ENCODE results near the gene UGP2. TPM values are rescaled to one million over a fixed set of nuclear protein-coding genes. Genes with fewer than 3 reads are reported as not detected.

Gene UGP2
- polyA plus RNA-seq, 2 of the 4 experiments (the other 2 are of a cell fraction) = 114 to 162 TPM

DNA sequence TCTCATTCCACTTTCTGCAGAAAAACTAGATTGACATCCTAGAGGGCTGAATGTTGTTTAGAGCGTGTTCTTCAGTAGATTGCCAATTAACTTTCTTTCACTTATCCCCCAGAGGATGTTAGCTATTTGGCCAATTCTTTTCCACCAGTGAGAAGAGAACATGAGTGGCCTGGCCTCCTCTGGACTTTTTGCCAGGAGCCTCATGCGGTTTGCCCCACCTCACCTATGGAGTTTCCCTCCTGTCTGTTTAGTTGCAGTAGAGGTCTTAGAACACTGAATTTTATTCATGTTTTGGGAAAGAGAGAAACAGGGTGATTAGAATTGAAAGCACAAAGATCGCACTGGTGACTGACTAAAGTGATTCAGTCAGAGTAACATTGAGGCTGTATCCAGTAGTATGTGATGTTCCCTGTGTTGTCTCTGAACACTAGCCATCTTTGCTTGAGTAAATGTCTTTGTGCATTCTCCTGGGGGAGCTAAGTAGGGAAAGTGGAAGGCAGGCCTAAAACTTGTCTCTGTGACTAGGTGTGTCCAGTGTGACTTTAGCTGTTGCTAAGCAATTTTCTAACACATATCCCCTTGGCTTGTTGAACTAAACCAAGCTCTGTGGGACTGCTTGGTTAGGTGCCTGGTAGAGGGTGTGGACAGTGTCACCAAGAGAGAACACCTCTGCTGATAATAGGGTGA, 34.0 kb downstream of the UGP2 start:
- Histone ChIP-seq H3K9me3 (peaks cover 24% of the 10 kb centered on the region), H3K4me1 (peaks cover 14% of the 10 kb centered on the region), H3K4me2 (no peak overlapping the region), H3K4me3 (no peak overlapping the region), H3K27ac (no peak overlapping the region)
- 96% methylated on average over 3 of the region's 3 CpGs for WGBS (ENCODE audit: missing lambda C conversion rate)
- TF ChIP-seq NR3C1 (IDR thresholded peaks at IDR 0.05) (no peak), JUNB (IDR thresholded peaks at IDR 0.05) (no peak), CEBPB (IDR thresholded peaks at IDR 0.05) (no peak), BHLHE40 (IDR thresholded peaks at IDR 0.05; ENCODE audit: low read depth, low read length) (no peak), TP53 (CRISPR knock-in tag; IDR thresholded peaks at IDR 0.05) (no peak), ZFP36 (IDR thresholded peaks at IDR 0.05; ENCODE audit: borderline replicate concordance, partially characterized antibody) (no peak), HOXA7 (CRISPR knock-in tag; IDR thresholded peaks at IDR 0.05) (no peak), EHMT2 (IDR thresholded peaks at IDR 0.05; ENCODE audit: low read depth) (no peak), KDM1A (IDR thresholded peaks at IDR 0.05; ENCODE audit: low read depth) (no peak)
- TF ChIP-seq, protein P1, sequence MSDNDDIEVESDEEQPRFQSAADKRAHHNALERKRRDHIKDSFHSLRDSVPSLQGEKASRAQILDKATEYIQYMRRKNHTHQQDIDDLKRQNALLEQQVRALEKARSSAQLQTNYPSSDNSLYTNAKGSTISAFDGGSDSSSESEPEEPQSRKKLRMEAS (IDR thresholded peaks at IDR 0.05) = no peak
- ATAC-seq (no peak), DNase-seq (ENCODE audit: low read depth in 1 of 2, low spot score in 1 of 2) (no peak), FAIRE-seq (no peak)
- POLR2A ChIA-PET = interaction anchor here (1.3 kb wide), 1 partner anchor 34 kb away, joined by 3 read pairs; the partner anchor contains the start of gene UGP2
- CTCF ChIA-PET = interaction anchor here (0.9 to 7.7 kb wide), 5 partner anchors 11 to 184 kb away, joined by 3 to 38 read pairs (median 10); no protein-coding TSS in a partner anchor

DNA sequence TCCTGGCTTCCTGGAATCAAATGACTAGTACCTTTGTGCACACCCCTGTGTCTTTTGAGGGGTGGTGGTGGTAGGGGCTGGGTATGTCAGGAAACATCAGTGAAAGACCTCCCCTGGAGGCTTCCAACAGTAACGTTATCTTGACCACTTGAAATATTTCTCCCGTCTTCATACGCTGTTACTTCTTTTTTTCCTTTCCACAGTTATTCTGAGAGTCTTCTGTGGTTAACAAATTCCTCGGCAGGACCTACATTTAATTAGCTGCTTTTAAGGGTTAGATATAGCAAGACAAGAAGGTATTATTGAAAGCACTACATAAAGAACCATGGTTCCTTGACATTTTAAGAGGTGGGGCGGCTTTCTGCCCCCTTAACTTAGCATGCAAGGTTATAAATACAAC, 34.6 kb downstream of the UGP2 start:
- Histone ChIP-seq H3K4me1 (peaks cover 11% of the 10 kb centered on the region), H3K4me3 (no peak overlapping the region), H3K4me2 (no peak overlapping the region), H3K9me3 (peaks cover 24% of the 10 kb centered on the region), H3K27ac (no peak overlapping the region)
- ATAC-seq (no peak), DNase-seq (ENCODE audit: low read depth in 1 of 2, low spot score in 1 of 2) (no peak), FAIRE-seq (no peak)
- ChIA-PET CTCF (interaction anchor here (0.9 to 7.7 kb wide), 6 partner anchors 11 to 184 kb away, joined by 3 to 38 read pairs (median 6); no protein-coding TSS in a partner anchor), POLR2A (interaction anchor here (1.3 kb wide), 1 partner anchor 35 kb away, joined by 3 read pairs; the partner anchor contains the start of gene UGP2)
- TF ChIP-seq, protein P2, sequence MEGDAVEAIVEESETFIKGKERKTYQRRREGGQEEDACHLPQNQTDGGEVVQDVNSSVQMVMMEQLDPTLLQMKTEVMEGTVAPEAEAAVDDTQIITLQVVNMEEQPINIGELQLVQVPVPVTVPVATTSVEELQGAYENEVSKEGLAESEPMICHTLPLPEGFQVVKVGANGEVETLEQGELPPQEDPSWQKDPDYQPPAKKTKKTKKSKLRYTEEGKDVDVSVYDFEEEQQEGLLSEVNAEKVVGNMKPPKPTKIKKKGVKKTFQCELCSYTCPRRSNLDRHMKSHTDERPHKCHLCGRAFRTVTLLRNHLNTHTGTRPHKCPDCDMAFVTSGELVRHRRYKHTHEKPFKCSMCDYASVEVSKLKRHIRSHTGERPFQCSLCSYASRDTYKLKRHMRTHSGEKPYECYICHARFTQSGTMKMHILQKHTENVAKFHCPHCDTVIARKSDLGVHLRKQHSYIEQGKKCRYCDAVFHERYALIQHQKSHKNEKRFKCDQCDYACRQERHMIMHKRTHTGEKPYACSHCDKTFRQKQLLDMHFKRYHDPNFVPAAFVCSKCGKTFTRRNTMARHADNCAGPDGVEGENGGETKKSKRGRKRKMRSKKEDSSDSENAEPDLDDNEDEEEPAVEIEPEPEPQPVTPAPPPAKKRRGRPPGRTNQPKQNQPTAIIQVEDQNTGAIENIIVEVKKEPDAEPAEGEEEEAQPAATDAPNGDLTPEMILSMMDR (IDR thresholded peaks at IDR 0.05) = no peak
- no peak for TF ChIP-seq JUN (IDR thresholded peaks at IDR 0.05)
- no peak for TF ChIP-seq EHF (CRISPR knock-in tag; IDR thresholded peaks at IDR 0.05)
- TF ChIP-seq POLR2A (IDR thresholded peaks at IDR 0.05; ENCODE audit: low read length) = no peak
- TF ChIP-seq CEBPB (IDR thresholded peaks at IDR 0.05) = no peak
- no peak for TF ChIP-seq TP53 (CRISPR knock-in tag; IDR thresholded peaks at IDR 0.05)
- no peak for TF ChIP-seq ZC3H11A (IDR thresholded peaks at IDR 0.05)
- 96% methylated on average over 5 of the region's 5 CpGs for WGBS (ENCODE audit: missing lambda C conversion rate)

DNA sequence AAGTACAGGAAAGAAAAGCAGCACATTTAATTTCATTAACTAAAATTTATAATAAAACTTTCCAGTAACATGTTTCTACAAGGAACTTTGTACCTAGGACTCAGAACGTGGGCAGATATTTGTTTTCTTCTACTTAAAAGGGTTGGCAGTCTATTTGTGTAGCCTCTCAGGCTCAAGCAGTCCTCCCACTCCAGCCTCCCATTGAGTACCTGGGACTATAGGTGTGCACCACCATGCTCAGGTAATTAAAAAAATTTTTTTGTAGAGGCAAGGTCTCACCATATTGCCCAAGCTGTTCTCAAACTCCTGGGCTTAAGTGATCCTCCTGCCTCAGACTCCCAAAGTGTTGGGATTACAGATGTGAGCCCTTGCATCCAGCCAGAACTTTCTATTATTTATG, 36.8 kb downstream of the UGP2 start:
- no peak overlapping the region for H3K4me2 ChIP-seq
- H3K4me1 ChIP-seq = no peaks in the 10 kb centered on the region
- DNase-seq (ENCODE audit: low read depth in 1 of 2, low spot score in 1 of 2) = no peak
- H3K4me3 ChIP-seq = no peak overlapping the region
- FAIRE-seq = no peak
- 68% methylated on average over 1 of the region's 1 CpG for WGBS (ENCODE audit: missing lambda C conversion rate)
- ATAC-seq = no peak
- ChIA-PET CTCF (interaction anchor here (1.4 to 2.0 kb wide), 2 partner anchors 10 to 17 kb away, joined by 5 to 8 read pairs; no protein-coding TSS in a partner anchor), POLR2A (interaction anchor here (1.0 kb wide), 1 partner anchor 38 kb away, joined by 3 read pairs; no protein-coding TSS in a partner anchor)
- H3K27ac ChIP-seq = no peak overlapping the region
- H3K9me3 ChIP-seq = peaks cover 16% of the 10 kb centered on the region
- no peak for TF ChIP-seq POLR2A (IDR thresholded peaks at IDR 0.05; ENCODE audit: low read length)
- no peak for TF ChIP-seq ZSCAN20 (CRISPR knock-in tag; IDR thresholded peaks at IDR 0.05)
- no peak for TF ChIP-seq EHMT2 (IDR thresholded peaks at IDR 0.05; ENCODE audit: low read depth)
- TF ChIP-seq HOXA7 (CRISPR knock-in tag; IDR thresholded peaks at IDR 0.05) = no peak
- TF ChIP-seq FOSL2 (IDR thresholded peaks at IDR 0.05) = no peak
- TF ChIP-seq FOSL2 (CRISPR knock-in tag; IDR thresholded peaks at IDR 0.05) = no peak
- no peak for TF ChIP-seq CBX2 (IDR thresholded peaks at IDR 0.05; ENCODE audit: borderline replicate concordance, low read depth)
- TF ChIP-seq, protein P3, sequence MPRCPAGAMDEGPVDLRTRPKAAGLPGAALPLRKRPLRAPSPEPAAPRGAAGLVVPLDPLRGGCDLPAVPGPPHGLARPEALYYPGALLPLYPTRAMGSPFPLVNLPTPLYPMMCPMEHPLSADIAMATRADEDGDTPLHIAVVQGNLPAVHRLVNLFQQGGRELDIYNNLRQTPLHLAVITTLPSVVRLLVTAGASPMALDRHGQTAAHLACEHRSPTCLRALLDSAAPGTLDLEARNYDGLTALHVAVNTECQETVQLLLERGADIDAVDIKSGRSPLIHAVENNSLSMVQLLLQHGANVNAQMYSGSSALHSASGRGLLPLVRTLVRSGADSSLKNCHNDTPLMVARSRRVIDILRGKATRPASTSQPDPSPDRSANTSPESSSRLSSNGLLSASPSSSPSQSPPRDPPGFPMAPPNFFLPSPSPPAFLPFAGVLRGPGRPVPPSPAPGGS (IDR thresholded peaks at IDR 0.05) = no peak
- TF ChIP-seq, protein P4, sequence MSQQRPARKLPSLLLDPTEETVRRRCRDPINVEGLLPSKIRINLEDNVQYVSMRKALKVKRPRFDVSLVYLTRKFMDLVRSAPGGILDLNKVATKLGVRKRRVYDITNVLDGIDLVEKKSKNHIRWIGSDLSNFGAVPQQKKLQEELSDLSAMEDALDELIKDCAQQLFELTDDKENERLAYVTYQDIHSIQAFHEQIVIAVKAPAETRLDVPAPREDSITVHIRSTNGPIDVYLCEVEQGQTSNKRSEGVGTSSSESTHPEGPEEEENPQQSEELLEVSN (IDR thresholded peaks at IDR 0.05; ENCODE audit: borderline replicate concordance, low read depth) = no peak
- TF ChIP-seq, protein P5, sequence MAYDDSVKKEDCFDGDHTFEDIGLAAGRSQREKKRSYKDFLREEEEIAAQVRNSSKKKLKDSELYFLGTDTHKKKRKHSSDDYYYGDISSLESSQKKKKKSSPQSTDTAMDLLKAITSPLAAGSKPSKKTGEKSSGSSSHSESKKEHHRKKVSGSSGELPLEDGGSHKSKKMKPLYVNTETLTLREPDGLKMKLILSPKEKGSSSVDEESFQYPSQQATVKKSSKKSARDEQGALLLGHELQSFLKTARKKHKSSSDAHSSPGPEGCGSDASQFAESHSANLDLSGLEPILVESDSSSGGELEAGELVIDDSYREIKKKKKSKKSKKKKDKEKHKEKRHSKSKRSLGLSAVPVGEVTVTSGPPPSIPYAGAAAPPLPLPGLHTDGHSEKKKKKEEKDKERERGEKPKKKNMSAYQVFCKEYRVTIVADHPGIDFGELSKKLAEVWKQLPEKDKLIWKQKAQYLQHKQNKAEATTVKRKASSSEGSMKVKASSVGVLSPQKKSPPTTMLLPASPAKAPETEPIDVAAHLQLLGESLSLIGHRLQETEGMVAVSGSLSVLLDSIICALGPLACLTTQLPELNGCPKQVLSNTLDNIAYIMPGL (CRISPR knock-in tag; IDR thresholded peaks at IDR 0.05; ENCODE audit: borderline replicate concordance) = no peak
- TF ChIP-seq, protein P2 (IDR thresholded peaks at IDR 0.05) = no peak
- TF ChIP-seq EHF (CRISPR knock-in tag; IDR thresholded peaks at IDR 0.05) = no peak
- no peak for TF ChIP-seq JUN (IDR thresholded peaks at IDR 0.05)
- TF ChIP-seq NPAS2 (CRISPR knock-in tag; IDR thresholded peaks at IDR 0.05; ENCODE audit: borderline replicate concordance) = no peak
